HTR-8/SVneo (cell line): ENCODE results near the gene VPS16.

ENCODE experiments used
- DNase-seq: peaks from one replicate; pipeline ENCODE4 v3.0.0; 2011; ENCODE audit warnings: low spot score, mixed read lengths; ENCODE audit not compliant: insufficient read length
- FAIRE-seq: peaks from 2 replicates; lab custom pipeline; 2011; peaks lifted over from hg19 to GRCh38; lab: Jason Lieb, UNC

VPS16 gene

GRCh38 chr20:2840138-2840966 lies at the start of gene VPS16, which contains the start of gene PCED1A:
Gene VPS16 (plus strand): TSS chr20:2840745. CDS start chr20:2840775, 30 bp downstream.
Gene PCED1A (minus strand): TSS chr20:2840655. CDS start chr20:2839912, 743 bp downstream.
- DNase-seq (peak; percentile 98), FAIRE-seq (peak; percentile 97)

- no peak for FAIRE-seq
- DNase-seq = no peak
These were observed 47.1 kb upstream of the VPS16 start for GRCh38 chr20:2793471-2793870.

- DNase-seq = no peak
- no peak for FAIRE-seq
These were observed 46.3 kb upstream of the VPS16 start for GRCh38 chr20:2794202-2794748.

GRCh38 chr20:2794866-2795447 lies 45.6 kb upstream of the VPS16 start:
- DNase-seq = no peak
- FAIRE-seq = no peak

DNA sequence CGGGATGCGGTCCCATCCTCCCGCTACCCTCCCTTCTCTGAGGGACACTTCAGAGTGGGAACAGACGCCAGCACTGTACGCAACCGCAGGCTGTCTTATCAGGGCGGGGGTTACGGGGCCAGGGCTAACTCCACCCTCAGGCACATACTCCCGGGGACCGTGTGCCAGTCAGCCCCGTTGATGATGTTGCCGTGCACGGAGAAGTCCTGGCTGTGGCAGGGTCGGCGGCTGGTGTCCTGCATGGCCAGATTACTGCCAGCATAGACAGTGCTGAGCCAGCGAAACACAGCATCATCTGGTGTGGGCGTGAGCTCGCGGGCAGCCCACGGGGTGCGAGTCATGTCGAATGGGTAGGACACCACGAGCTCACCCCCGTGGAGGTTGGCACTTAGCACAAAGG lies 45.1 kb upstream of the VPS16 start:
- FAIRE-seq (peak; percentile 68), DNase-seq (no peak)

DNA sequence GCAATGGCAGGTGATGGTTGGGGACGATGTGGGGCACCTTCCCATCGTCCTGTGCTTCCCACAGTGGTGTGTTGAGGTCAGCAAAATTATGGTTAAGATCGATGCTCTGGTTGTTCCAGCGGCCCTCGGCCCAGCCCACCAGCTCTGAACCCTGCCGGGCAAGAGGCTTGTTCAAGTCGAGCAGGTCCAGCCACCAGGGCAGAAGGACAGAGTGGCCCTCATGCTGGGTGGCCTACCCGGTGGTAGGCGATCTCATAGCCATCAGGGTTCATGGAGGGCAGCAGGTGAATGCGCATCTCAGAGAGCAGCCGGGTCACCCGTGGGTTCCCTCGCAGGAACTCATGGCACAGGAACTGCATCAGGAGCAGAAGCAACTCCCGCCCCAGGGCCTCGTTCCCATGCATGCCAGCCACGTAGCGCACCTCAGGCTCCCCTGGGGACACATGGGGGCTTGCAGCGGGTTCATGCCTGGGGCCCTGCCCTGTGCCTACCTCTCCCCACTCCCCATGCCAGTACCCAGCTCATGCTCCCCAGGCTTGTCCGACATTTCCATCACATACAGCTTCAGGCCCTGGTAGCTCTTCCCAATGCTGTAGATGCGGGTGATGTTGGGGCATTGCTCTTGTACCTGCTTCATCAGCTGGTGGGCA lies 44.4 kb upstream of the VPS16 start:
- FAIRE-seq (no peak), DNase-seq (no peak)

DNA sequence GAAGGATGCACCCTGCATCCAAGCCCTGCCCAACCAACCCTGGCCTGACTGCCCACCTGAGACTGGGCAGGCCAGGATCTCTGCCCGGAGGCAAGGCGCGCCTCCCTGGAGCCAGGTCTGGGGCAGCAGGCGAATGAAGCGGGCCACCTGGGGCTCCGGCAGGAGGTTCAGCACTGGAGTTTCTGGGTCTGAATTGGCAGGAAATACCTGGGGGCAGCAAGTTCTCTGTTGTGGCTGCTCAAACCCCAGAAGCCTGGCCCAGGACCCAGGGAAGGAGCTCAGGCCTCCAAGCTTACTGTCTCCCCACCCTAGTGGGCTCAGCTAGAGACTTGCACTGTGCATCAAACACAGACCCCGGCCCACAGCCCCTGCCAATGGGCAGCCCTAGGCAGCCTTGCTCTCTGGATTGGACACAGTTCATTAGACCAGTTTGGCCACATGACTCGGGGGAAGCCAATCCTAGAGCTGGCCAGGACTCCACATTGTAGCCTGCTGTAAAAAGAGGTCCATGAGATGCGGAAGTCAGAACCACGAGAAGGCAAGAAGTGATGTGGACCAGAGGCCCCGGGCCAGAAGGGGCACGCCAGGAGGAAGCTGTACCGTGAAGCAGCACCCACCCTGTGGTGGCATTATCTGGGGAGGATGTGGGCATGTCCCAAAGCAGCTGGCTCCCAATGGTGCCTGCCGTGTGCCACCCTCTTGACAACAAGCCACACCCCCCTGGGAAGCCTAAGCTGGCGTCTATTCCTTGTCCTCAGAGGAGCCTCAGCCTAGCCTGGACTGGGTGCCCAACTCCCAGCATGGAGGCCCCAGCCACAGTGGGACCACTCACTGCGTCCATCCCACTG lies 43.2 kb upstream of the VPS16 start:
- DNase-seq (no peak), FAIRE-seq (no peak)

- DNase-seq = no peak
- FAIRE-seq = no peak
These were observed 42.3 kb upstream of the VPS16 start for GRCh38 chr20:2798095-2798805.

GRCh38 chr20:2798814-2799213 lies 41.7 kb upstream of the VPS16 start:
- FAIRE-seq (no peak), DNase-seq (no peak)

DNA sequence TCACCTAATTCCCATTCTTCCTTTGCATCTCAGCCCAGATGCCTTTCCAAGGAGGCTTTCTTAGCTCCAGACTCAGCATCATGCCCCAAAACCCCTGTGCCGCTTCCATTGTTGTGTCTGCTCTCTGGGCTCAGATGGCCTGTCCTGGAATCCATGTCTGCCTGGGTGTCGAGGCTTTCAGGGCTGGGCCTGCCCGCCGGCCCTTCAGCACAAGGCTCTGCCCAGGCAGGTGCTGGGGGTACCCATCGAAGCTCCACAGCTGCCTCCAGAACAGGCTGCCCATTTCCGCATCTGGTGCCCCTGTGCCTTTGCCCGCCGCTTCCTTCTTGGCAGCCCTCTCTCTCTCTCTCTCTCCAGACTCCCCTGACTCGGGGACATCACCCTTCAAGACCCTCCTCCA lies 41.3 kb upstream of the VPS16 start:
- no peak for FAIRE-seq
- no peak for DNase-seq

GRCh38 chr20:2799688-2800520 lies 40.6 kb upstream of the VPS16 start:
- DNase-seq (no peak), FAIRE-seq (peak; percentile 93)

DNA sequence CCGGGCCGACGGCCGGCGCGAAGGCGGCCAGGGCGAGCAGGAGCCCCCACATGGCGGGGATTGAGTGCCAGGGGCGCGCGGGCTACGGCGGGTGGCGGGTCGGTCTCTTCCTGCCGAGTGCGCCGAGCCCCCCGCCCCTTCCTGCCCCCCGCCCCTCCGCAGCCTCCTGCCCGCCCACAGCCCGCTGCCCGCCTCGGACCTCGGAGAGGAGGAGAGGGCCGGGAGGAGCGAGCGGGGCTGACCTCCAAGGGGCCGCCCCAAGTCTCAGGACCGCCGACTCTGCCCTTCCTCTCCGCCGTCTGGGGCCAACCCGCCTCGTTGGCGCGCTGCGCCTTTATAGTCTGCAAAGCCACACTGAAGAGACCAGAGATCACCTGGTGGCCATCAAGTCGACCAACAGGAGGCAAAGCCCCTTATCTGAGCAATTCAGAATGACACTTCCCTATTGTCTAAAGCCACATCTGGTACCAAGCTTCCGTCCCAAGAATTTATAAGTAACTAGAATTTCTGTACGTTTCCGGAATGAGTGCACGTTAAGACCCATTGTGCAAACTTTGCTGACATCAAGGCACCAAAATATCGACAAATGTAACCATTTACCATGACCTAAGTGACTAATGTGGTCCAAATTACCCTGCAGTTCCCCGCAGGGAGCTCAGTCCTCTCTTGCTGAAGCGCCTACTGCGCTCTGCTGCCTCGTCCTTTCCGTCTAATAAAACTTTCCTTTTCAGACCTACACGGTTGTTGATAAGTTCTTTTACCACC lies 39.8 kb upstream of the VPS16 start, which contains the start of gene CPXM1:
Gene CPXM1 (minus strand): TSS at position 107 of the 765 bp plus-strand sequence. CDS start 55 bp downstream, at position 52.
- DNase-seq (peak; percentile 62), FAIRE-seq (peak; percentile 72)

GRCh38 chr20:2801286-2801728 lies 39.2 kb upstream of the VPS16 start:
- DNase-seq (no peak), FAIRE-seq (no peak)

GRCh38 chr20:2804041-2804828 lies 36.3 kb upstream of the VPS16 start:
- DNase-seq (no peak), FAIRE-seq (no peak)

DNA sequence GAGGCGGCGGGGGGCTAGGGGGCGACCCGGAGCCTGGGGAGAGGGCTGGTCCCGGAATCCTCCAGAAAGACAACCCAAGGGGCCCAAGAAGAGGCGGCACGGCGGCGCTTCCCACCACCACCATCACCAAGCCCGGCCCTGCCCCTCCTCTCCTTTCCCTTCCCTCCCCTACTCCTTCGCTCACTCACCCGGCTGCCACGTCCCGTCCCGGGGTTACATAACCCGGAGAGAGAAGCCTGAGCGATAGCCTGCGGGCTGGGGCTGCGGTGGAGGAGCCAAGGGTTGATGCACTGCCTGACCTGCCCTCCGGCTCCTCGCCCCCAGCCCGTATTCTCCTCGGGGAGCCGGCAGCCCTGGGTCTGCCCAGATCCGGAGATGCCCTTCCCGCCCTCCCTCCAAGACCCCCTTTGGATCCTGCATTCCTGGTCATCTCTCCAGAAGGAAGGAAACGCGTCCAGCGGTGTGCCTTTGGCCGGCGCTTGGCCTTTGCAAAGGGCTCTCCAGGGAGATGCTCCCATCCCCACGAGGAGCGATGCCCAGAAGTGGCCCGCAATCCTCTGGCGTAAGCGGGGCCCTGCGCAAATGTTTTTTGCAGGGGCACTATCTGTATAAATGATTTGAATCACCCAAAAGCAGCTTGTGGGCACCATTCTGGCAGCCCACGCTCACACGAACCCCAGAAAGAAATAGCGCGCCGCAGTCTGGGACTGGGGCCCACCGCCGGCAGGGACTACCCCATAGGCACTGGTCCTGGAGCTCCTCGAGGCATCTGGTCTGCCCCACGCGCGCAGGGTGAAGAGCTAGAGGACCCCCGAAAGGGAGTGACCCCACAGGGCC lies 35.5 kb upstream of the VPS16 start:
- FAIRE-seq (no peak), DNase-seq (no peak)
